RCC 7860 (cell line): Measurements from ENCODE around the gene MAP3K20.

ENCODE experiments used
- DNase-seq: peaks from one replicate; pipeline ENCODE4 v3.0.0-alpha.2; 2015; ENCODE audit warnings: low spot score
- FAIRE-seq: peaks from 2 replicates; lab custom pipeline; 2012; peaks lifted over from hg19 to GRCh38; lab: Jason Lieb, UNC

MAP3K20 gene

GRCh38 chr2:173223871-173224270 is 148.2 kb downstream of the MAP3K20 start:
- FAIRE-seq, result no peak
- DNase-seq, result no peak

DNA sequence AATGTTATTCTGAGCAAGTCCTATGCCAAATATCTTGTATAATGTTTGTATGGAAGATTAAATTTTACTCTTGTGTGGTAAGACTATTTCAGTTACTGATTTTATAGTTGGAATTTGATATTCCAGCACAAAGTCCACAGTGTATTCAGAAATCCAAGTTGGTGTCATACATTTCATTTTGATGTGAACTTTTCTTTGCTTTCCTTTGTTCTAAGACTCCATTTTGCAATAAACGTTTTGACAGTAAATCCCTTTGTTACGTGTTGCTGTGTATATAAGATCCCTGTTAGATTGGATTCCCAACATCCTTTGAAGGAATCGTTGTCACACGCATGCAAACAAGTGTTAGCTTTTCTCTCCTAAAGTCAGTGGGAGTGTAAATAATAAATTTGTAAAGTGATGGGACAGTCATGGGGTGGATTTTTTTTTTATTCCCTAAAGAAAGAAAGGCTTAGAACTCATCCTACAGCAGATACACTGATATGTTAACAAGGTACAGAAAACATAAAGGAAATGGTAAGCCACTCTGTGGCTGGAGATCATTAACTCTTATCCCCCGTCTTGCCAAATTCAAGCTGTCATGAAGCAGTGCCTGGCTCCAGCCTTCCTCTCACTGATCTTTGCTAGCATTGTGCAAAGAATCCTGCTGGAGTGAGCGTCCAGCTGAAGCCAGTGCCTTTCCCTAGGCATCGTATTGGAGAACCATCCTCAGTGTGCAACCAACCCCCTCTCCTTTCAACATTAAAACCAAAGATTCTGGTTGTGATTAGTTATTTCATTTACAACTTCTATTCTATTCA is 151.5 kb downstream of the MAP3K20 start:
- no peak for DNase-seq
- no peak for FAIRE-seq

GRCh38 chr2:173229086-173229485 is 153.4 kb downstream of the MAP3K20 start:
- no peak for FAIRE-seq

GRCh38 chr2:173230181-173230580 is 154.5 kb downstream of the MAP3K20 start:
- no peak for FAIRE-seq
- no peak for DNase-seq

More at GRCh38 chr2:173229086-173229485, 153.4 kb downstream of the MAP3K20 start:
- no peak for DNase-seq

DNA sequence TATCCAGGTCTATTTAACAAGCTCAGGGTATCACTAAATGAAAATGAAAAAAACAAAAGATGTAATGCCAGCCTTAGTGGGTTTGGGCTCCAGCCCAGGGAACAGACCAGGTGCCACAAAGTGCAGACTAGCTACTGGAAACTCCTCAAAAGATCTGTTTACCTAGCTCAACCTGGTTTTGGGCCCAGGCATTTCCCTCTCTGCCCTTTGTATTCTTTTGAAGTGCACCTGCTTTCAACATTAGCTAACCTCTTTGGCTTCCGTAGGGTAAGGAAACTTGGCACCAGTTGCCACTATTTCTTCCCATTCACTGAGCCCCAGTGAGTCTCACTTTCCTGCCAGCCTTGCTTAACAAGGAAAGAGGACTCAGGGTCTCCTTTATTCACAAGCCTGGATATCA is 155.4 kb downstream of the MAP3K20 start:
- FAIRE-seq (no peak), DNase-seq (no peak)

DNA sequence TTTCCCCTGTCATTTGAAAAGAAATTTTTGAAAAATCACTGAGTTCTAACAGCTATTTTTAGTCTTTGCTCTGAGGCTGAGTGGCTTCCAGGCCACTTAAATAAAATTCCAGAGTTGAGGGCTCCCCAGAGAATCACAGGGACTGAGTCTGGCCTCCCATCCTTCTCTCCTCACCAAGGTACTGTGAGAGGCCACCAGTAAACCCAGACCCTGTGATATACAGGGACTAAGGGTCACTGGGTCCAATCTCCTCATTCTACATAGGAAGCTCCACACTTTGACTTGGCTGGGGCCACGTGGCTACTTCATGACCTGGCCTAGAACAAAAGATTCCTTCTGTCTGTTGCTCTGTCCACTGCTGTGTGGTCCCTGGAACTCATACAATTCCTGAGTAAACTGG is 155.8 kb downstream of the MAP3K20 start:
- DNase-seq, result no peak
- no peak for FAIRE-seq

DNA sequence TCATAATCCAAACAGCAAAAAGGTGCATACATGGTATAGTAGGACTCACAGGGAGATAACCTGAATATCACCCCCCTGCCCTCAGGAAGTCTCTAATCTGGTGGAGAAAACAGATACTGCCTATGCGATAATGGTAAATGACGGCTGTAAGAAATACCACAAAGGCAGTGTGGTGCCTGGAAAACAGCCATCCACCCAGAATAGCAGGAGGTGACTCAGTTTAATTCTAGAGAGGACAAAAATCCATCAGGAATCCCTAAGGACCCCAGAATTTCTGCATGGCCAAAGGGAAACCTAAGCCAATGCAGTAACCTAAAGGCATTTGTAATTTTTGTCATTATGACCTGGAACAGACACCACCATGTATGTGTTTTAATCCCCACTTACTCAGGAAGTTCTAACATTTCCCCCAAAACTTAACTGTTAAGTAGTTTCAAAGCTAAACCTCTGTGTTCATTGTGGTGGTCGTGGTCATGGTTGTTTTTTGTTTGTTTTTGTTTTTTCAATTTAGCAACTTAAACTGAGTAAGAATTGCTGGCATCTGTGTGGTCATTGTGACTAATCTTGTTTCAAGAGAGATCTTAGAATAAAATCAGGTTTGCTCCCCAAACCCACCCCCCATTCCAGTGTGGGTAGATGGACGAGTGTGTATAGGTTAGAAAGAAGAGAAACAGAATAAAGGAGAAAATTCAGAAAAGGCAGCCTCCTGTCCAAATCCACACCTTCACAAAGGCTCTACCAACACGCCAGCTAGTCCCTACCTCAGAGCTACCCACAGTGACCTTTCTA is 157.5 kb downstream of the MAP3K20 start:
- DNase-seq (no peak), FAIRE-seq (no peak)

DNA sequence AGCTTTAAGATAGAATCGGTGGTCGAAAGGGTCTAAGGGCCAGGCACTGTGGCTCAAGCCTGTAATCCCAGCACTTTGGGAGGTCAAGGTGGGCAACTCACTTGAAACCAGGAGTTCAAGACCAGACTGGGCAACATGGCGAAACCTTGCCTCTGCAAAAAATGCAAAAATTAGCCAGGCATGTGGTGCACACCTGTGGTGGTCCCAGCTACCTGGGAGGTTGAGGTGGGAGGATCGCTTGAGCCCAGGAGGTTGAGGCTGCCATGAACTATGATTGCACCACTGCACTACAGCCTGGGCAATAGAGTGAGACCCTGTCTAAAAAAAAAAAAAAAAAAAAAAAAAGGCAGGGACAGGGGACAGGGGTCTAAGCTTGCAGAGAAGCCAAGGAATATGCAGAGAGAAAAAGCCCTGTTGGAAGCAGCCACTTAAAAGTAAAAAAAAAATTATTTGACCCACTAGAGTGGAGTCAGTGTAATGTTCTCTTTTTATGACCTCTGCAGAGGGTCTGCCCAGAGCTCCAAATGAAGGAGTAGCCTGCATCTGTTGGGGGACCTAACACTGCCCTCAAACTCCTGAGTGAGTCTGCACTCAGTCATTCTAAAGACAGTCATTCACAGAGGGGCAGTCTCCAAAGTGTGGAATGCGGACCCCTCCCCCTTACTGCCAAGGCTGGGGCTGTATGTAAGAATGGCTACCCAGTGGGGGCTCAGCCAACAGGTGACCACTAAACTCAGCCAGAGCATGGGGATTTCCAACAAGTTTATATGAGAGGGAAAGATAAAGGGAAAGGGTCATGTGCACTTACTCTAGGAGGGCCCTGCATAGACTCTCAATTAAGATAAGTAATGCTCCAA is 160.5 kb downstream of the MAP3K20 start:
- no peak for FAIRE-seq
- DNase-seq, result no peak

DNA sequence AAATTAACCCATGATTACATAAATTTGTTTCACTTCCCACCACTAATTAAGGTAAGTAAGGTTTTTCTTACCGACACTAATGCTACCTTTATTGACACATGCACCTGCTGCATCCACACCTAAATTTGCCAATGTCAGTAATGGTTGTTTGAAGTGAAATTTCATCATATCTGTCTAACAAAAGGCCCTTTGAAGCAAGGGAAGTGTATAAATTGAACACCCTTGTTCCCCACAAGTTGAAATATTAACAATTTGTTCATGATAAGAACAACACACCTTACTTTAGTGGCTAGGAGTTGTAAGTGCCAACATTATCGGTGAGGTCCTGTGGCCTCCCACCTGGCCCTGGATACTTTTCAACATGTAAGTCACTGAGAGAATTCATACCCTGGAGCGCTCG is 162.7 kb downstream of the MAP3K20 start:
- DNase-seq, result no peak
- no peak for FAIRE-seq

GRCh38 chr2:173238831-173239230 is 163.2 kb downstream of the MAP3K20 start:
- no peak for FAIRE-seq
- DNase-seq, result no peak

DNA sequence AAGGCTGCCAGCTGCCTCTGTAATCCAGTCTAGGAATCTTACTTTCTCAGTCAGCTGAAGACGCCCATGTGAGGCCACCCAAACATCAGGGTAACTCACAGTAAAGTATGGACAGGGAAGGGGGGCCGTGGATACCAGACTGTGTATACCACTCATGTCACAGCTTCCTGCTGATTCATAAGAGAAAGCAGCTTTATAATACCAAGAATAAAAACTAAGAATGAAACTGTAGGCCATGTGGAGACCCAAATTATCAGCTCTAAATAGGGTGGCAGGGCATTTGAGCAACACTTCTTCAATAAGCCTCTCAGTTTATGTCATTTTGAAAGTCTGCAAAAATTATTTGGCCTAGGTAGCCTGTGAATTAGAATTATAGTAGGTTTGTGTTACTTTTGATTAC is 164.0 kb downstream of the MAP3K20 start:
- DNase-seq, result no peak
- no peak for FAIRE-seq

DNA sequence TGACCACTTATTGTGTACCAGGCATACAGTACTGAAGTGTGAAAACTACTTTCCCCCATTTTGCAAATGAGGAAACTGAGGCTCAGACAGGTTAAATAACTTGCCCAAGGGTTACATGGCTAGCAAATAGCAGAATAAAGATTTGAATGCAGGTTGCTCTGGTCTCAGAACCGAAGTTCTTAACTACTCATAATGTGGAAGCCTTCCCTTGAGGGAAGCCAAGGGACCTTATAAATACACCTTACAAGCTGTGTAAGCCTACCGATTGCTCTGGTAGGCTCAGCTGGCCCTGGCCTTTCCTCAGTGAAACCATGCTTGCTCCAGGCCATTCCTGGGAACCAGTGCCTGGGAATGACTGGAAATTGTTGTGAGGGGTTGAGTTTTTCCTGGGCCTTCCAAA is 164.4 kb downstream of the MAP3K20 start:
- no peak for FAIRE-seq
- DNase-seq, result no peak

GRCh38 chr2:173241643-173242042 is 166.0 kb downstream of the MAP3K20 start:
- DNase-seq, result no peak
- no peak for FAIRE-seq

DNA sequence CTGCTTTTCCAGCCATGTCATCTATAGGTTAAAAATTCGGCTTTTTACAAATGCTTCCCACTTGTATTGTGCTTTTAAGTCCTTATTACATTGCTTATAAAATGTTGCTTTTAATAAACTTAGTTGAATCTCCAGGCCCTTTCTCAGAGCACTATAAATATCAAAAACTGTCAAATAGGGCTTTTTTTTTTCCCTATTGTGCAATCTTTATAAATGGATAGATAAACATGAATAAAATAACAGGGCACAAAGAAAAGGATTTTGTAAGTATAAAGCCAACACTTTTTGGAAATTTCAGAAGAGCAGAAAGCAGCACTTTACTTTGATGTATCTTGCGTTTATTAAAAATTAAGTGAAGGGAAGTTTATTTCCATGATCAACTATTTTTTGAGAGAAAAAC is 171.5 kb downstream of the MAP3K20 start:
- DNase-seq (no peak), FAIRE-seq (no peak)

DNA sequence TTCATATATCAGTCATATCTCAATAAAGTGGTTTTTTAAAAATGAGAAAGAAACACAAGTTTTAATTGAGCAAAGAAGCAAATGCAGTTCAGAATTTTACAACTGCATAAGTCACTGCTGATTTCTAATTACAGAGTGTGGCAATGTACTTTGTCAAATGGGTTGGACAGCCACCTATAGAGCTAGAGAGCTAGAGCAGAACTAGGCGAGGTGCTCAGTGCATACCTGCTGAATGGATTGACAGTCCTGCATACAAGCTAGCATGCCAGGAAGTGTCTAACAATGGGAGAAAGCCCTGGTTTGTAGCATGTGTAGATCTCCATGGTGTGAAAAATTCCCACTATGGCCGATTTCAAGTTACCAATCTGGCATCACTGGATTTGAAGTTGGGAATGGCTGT is 172.7 kb downstream of the MAP3K20 start:
- FAIRE-seq, result no peak
- DNase-seq, result no peak

- FAIRE-seq, result no peak
- DNase-seq, result no peak
Observed at GRCh38 chr2:173249661-173250641, 174.3 kb downstream of the MAP3K20 start.

DNA sequence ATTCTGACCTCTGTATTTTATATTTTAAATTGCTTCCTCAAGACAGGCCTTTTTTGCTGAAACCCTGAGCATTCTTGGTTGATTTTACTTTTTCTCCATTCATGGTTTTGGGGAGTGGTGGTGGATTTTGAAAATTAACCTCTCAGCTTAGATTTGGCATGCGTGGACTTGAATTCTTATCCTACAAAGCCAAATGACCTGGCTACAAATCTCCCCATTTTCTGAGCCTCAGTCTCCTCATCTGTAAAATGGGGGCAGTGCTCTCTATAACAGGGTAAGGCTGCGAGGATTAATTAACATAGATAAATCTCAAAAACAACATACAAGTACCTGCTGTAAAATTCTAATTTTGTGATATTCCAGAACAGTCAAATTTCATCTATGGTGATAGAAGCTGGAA is 175.6 kb downstream of the MAP3K20 start:
- FAIRE-seq (no peak), DNase-seq (no peak)

- DNase-seq (no peak), FAIRE-seq (no peak)
Observed at GRCh38 chr2:173252581-173252980, 176.9 kb downstream of the MAP3K20 start.

DNA sequence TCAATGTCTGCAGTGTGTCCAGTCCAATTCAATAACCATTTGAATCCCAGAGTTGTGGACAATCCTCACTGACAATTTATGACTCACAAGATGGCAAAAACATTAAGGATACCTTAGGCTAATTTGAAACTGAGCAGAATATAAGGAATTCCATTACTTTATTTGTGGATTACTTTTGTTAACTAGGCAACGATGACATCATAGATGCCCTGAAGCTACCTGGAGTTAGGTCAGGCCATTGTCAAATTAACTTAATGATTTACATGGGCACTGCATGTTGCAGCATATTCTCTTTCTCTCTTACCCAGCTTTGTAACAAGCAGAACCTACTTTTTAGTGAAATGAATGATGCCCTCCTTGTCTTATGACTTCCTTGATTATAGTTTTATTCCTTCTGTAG is 179.0 kb downstream of the MAP3K20 start:
- no peak for FAIRE-seq
- DNase-seq, result no peak

DNA sequence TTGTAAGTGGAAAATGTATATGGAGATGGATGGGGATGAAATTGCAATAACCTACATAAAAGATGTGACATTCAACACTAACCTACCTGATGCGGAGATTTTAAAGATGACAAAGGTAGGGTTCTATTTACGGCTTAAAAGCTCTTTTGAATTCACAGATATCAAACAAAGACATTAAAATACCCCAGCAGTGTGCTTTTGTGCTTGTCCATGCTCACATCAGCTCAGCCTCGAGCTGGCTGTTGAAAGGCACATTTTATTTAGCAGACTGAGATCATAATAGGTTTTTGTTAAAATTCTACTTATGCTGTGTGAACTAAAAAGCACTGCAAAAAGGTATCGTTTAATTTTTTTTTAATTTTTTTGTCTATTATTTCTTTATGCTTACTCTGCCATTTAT is 183.1 kb downstream of the MAP3K20 start:
- no peak for DNase-seq
- no peak for FAIRE-seq
